HG02642 (cell line): Measurements from ENCODE around the gene FAM107B.
A peak's percentile ranks its signal among the peaks of the same experiment; 100 is the strongest.
"Not testable (repeated sequence)": the region's sequence is repeated elsewhere in the genome, so short reads cannot be mapped to it uniquely, and the experiment has no call there.

ENCODE experiments used
- ATAC-seq: cut with Tn5 transposase; IDR thresholded peaks from one replicate; pipeline ENCODE4 v1.9.1; 2021; ENCODE audit warnings: mild to moderate bottlenecking; ENCODE audit not compliant: unreplicated experiment, poor library complexity

The FAM107B gene

DNA sequence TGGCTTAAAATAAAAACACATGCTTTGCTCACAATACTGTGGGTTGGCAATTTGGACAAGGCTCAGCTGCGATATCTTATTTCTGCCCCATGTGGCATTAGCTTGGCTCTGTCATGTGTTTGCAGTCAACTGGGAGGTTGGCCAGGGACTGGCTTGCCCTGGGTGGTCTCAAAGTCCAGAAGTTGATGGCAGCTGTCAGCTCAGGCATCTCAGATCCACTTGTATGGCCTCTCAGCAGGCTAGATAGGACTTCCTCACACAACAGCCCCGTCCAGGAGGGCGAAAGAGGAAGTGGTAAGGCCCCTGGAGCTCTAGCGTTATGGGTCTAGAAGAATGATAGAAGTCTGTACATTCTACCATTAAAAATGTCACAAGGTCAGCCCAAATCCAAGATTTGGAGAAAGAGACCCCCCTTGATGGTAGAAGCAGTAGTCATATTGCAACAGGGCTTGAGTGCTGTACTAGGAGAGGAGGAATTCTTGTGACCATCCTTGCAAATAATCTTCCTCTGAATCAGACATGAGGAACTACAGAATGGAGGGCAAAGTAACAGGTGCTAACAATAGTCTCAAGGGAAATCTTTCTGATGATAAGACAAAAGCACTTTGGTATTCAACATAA lies 166.2 kb downstream of the FAM107B start:
- no peak for ATAC-seq

DNA sequence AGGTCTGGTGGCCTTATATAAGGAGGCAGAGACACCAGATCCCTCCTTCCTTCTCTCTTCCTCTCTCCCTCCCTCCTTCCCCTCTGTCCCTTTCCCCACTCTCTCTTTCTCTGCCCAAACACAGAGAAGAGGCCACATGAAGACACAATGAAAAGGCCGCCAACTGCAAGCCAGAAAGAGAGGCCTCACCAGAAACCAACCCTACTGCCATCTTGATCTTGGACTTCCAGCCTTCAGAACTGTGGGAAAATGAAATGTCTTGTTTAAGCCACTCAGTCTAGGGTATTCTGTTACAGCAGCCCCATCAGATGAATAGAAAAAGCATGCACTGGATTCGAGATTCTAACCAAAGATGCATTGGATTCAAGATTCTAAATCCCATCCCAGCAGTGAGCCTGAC lies 168.1 kb downstream of the FAM107B start:
- ATAC-seq, result no peak

GRCh38 chr10:14605231-14605925 lies 169.3 kb downstream of the FAM107B start:
- peak; percentile 28 for ATAC-seq

DNA sequence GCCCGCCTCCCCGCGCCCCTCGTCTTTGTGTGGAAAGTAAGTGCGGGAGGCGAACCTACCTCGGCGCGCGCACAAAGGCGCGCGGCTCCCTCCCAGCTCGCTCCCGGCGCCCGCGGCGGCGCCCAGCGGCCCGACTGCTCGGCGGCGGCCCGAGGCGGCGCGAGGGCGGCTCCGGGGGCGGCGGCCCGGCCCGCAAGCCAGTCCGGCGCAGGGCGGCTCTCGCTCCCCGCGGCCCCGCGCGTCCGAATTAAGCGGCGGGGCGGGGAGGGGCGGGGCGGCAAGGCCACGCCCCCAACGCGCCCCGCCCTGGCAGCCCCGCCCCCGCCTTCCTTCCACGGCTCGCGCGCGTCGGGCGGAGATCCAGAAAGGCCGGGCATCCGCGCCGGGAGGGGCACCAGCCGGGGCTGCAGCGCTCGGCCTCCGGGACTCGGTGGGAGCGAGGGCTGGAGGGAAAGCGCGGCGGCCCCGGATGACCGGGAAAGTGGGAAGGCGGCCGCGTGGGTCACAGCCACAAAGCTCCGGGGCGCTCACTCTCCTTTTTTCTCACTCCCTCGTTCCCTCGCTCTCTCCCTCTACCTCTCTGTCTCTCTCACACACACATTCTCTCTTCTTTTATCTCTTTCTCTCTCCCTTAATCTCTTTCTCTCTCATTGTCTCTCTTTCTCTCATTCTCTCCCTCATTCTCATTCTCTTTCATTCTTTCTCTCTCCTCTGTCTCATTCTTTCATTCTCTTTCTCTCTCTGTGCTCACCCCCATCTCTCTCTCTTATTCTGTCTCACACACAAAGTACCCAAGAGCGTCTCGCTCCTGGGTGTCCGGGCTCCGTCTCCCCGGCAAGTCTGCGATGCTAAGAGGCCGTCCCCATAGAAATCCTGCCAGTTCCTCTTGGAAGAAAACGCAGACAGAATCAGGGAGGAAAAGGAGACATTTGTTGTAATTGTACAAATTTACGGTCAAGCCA lies 170.2 kb downstream of the FAM107B start:
- ATAC-seq, result peak; percentile 67

DNA sequence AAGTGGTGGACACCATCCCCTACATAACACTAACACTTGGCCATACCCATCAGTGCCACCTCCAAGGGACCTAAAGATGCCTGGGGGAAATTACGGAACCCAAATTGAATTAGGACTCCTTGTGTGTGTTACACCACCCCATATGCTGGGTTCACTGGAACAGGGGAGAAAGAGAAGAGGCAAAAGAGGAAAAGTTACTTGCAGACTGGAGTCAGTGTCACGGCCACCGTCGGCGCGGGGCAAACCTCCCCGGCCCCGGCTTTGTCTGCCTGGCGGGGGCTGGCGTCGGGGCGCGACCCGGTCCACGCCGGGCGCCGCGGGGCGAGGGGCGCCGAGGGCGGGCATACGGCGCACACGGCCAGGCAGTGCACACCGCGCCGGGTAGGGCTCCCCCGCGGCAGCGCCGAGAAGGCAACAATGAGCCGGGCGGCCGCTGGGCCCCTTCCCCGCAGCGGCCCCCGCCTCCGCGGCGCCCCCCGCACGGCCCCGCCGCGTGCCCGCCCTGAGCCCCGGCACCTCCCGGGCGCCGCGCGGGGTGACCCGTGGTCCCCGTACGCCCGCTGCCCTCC lies 171.1 kb downstream of the FAM107B start:
- peak; percentile 21 for ATAC-seq

GRCh38 chr10:14602807-14603533 lies 171.7 kb downstream of the FAM107B start:
- no peak for ATAC-seq

- ATAC-seq, result peak; percentile 34
Observed at GRCh38 chr10:14601872-14602725, 172.6 kb downstream of the FAM107B start.

- ATAC-seq, result no peak
Observed at GRCh38 chr10:14601326-14601725, 173.4 kb downstream of the FAM107B start.

GRCh38 chr10:14600065-14600464 lies 174.6 kb downstream of the FAM107B start:
- no peak for ATAC-seq

DNA sequence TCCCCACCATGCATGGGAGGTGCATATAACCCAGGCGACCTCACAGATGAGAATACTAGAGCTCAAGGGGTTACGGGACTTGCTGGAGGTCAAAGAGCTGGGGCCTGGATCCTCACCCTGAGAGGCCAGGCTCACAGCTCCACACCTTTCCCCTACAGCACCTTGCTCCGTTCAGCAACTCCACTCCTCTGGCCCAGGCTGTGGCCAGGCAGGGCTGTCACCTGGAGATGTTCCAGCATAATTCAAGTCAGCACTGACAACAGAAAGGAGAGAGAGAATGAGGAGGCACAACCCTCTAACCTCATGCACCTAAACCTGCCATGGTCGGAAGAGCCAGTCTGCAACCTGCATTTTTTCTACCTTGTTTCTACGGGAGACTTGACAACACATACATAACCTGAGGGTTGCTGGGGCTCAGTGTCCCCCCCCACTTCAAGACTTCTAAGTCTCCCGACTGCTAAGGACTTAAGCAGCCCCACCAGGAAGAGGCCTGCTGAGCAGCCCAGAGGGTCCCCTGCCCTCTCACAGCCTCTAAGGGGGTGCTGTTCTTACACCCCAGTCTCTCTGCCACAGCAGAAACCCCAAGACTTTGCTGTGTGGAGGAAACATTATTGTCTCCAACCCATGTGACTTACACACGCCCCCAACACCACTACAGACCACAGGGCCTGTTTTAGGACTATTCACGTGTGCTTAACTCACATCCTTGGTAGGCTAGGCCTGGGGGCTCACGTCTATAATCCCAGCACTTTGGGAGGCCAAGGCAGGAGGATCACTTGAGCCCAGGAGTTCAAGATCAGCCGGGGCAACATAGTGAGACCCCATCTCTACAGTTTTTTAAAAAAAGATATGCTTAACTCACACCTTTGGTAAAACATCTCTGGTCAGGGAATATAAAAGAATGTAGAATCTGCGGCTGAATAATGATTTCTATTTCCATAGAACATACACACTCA lies 175.6 kb downstream of the FAM107B start:
- no peak for ATAC-seq

DNA sequence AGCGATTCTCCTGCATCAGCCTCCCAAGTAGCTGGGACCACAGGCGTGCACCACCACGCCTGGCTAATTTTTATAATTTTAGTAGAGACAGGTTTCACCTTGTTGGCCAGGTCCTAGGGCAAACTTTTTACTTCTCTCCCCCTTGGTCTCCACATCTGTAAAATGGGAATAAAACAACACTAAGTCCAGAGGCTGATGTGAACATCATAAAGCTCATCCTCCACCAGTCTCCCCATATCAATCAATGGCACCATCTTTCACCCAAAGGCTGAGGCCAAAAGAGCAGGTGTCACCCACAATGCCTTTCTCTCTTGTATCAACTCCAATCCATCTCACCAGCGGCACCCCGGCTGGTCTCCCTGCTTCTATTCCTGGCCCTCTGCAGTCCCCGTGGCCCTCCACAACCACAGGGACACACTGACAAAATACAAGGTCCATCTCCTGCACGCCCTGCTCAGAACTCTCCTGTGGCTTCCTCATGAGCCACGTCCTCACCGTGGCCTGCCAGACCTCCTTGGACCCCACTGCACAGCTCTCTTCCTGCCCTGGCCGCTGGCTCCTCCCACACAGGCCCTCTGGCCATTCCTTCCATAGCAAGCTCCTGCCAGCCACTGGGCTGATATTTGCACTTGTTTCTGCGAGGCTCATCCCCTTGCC lies 179.0 kb downstream of the FAM107B start:
- no peak for ATAC-seq

- no peak for ATAC-seq
Observed at GRCh38 chr10:14594878-14595525, 179.7 kb downstream of the FAM107B start.

- ATAC-seq, result no peak
Observed at GRCh38 chr10:14593806-14594205, 180.9 kb downstream of the FAM107B start.

DNA sequence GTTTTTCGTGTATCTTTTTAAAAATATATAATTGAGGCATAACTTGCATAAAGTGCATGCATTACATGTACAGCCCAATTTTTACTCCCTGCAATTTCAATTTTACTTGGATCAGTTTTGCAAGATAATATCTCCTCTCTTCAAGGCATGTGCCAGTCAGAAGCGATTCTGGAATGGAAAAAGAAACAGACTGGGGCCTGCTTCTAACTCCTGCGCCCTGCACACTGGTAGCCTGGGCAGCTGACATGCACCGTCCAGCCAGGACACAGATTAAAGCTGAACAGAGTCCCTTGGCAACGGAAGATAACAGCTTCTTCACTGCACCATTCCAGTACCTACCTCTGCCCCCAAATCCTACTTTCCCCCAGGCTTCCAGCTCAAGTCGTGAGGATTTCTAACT lies 182.1 kb downstream of the FAM107B start:
- no peak for ATAC-seq

DNA sequence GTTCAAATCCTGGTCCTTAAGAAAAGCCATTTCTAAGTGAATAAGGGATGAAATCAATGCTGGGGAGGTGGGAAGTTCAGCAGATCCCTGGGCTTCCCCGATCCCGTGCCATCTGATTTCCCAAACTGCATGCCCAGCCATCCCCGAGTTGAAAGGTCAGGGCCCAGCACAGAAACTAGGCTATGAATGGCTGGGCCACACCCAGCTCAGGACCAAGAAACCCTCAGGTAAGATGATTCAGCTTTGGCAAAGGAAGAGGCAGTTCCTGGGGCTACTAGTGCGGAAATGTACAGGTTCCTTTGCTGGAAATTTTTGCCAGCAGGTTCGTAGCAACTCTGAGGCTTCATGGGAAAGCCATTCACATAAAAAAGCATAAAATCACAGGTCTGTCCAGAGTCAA lies 182.7 kb downstream of the FAM107B start:
- no peak for ATAC-seq

GRCh38 chr10:14588938-14589294 lies 185.8 kb downstream of the FAM107B start:
- ATAC-seq, result not testable (repeated sequence)
